ENCODE data around the gene ENAH.

ENAH gene

GRCh38 chr1:225651376-225651871 lies 1.5 kb downstream of the ENAH start:
- DNase-seq (ENCODE audit: low read depth), result peak; percentile 51
- no peak for TF ChIP-seq CTCF (conservative IDR thresholded peaks at IDR 0.05; ENCODE audit: control insufficient read depth, insufficient read depth, low read depth, low read length)
- peak overlapping the region; percentile 90 for H3K4me3 ChIP-seq (ENCODE audit: control insufficient read depth, low read depth, low read length)

GRCh38 chr1:225650179-225650578 lies 2.7 kb downstream of the ENAH start:
- H3K4me3 ChIP-seq (ENCODE audit: control insufficient read depth, low read depth, low read length), result peak overlapping the region; percentile 90

GRCh38 chr1:225645194-225645895 lies 7.6 kb downstream of the ENAH start:
- no peak overlapping the region for H3K4me3 ChIP-seq (ENCODE audit: control insufficient read depth, low read depth, low read length)
- DNase-seq (ENCODE audit: low read depth), result no peak
- TF ChIP-seq CTCF (conservative IDR thresholded peaks at IDR 0.05; ENCODE audit: control insufficient read depth, insufficient read depth, low read depth, low read length), result no peak

More at GRCh38 chr1:225650179-225650578, 2.7 kb downstream of the ENAH start:
- DNase-seq (ENCODE audit: low read depth), result no peak
- TF ChIP-seq CTCF (conservative IDR thresholded peaks at IDR 0.05; ENCODE audit: control insufficient read depth, insufficient read depth, low read depth, low read length), result no peak

- DNase-seq (ENCODE audit: low read depth), result no peak
- H3K4me3 ChIP-seq (ENCODE audit: control insufficient read depth, low read depth, low read length), result no peak overlapping the region
- TF ChIP-seq CTCF (conservative IDR thresholded peaks at IDR 0.05; ENCODE audit: control insufficient read depth, insufficient read depth, low read depth, low read length), result no peak
These were observed 8.3 kb downstream of the ENAH start for GRCh38 chr1:225644666-225645065.

GRCh38 chr1:225642177-225642576 lies 10.7 kb downstream of the ENAH start:
- no peak for TF ChIP-seq CTCF (conservative IDR thresholded peaks at IDR 0.05; ENCODE audit: control insufficient read depth, insufficient read depth, low read depth, low read length)
- no peak overlapping the region for H3K4me3 ChIP-seq (ENCODE audit: control insufficient read depth, low read depth, low read length)
- DNase-seq (ENCODE audit: low read depth), result peak; percentile 52

GRCh38 chr1:225638853-225639252 lies 14.1 kb downstream of the ENAH start:
- no peak for TF ChIP-seq CTCF (conservative IDR thresholded peaks at IDR 0.05; ENCODE audit: control insufficient read depth, insufficient read depth, low read depth, low read length)
- no peak for DNase-seq (ENCODE audit: low read depth)
- no peak overlapping the region for H3K4me3 ChIP-seq (ENCODE audit: control insufficient read depth, low read depth, low read length)
